Activated CD4-positive, CD25-positive, alpha-beta regulatory T cell (primary cell): ENCODE data around the gene PCDHA1.
"Not testable (repeated sequence)": the region's sequence is repeated elsewhere in the genome, so short reads cannot be mapped to it uniquely, and the experiment has no call there.

Experiments
- DNase-seq, 4 experiments: peaks; one replicate each; lab custom pipeline; 2025; lab: John Stamatoyannopoulos, UW

Gene PCDHA1

DNA sequence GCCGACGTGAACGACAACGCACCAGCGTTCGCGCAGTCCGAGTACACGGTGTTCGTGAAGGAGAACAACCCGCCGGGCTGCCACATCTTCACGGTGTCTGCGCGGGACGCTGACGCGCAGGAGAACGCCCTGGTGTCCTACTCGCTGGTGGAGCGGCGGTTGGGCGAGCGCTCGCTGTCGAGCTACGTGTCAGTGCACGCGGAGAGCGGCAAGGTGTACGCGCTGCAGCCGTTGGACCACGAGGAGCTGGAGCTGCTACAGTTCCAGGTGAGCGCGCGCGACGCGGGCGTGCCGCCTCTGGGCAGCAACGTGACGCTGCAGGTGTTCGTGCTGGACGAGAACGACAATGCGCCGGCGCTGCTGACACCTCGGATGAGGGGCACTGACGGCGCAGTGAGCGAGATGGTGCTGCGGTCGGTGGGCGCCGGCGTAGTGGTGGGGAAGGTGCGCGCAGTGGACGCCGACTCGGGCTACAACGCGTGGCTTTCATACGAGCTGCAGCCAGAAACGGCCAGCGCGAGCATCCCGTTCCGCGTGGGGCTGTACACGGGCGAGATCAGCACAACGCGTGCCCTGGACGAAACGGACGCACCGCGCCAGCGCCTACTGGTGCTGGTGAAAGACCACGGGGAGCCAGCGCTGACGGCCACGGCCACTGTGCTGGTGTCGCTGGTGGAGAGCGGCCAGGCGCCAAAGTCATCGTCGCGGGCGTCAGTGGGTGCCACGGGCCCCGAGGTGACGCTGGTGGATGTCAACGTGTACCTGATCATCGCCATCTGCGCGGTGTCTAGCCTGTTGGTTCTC is 64.1 kb downstream of the PCDHA1 start:
- not testable (repeated sequence) for DNase-seq

DNA sequence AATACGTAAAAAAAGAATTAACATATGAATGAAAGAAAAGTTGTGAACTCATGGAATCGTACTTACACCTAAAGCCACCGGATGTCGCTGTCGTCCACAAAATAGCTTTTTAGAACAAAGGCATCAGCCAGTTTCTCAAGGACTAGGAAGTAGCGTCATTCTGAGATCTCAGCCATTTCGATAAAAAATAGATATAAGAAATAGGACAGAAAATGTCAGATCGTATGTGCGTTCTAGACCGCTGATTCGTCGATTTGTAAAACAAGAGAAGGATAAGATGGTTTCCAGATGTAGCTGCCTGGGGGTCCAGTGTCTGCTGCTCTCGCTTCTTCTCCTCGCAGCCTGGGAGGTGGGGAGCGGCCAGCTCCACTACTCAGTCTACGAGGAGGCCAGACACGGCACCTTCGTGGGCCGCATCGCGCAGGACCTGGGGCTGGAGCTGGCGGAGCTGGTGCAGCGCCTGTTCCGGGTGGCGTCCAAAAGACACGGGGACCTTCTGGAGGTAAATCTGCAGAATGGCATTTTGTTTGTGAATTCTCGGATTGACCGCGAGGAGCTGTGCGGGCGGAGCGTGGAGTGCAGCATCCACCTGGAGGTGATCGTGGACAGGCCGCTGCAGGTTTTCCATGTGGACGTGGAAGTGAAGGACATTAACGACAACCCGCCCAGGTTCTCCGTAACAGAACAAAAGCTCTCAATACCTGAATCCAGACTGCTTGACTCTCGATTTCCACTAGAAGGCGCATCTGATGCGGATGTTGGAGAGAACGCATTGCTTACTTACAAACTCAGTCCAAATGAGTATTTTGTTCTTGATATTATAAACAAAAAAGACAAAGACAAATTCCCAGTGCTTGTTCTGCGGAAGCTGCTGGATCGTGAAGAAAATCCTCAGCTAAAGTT is 70.1 kb downstream of the PCDHA1 start, which contains the start of gene PCDHA10:
Gene PCDHA10 (plus strand): TSS at position 126 of the 903 bp plus-strand sequence. CDS start 152 bp downstream, at position 278.
- DNase-seq = no peak

DNA sequence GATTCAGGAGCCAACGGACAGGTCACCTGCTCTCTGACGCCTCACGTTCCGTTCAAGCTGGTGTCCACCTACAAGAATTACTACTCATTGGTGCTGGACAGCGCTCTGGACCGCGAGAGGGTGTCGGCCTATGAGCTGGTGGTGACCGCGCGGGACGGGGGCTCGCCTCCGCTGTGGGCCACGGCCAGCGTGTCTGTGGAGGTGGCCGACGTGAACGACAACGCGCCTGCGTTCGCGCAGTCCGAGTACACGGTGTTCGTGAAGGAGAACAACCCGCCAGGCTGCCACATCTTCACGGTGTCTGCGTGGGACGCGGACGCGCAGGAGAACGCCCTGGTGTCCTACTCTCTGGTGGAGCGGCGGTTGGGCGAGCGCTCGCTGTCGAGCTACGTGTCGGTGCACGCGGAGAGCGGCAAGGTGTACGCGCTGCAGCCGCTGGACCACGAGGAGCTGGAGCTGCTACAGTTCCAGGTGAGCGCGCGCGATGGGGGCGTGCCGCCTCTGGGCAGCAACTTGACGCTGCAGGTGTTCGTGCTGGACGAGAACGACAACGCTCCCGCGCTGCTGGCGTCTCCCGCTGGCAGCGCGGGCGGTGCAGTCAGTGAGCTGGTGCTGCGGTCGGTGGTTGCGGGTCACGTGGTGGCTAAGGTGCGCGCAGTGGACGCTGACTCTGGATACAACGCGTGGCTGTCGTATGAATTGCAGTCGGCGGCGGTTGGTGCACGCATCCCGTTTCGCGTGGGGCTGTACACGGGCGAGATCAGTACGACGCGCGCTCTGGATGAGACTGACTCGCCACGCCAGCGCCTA is 71.4 kb downstream of the PCDHA1 start:
- DNase-seq = no peak

DNA sequence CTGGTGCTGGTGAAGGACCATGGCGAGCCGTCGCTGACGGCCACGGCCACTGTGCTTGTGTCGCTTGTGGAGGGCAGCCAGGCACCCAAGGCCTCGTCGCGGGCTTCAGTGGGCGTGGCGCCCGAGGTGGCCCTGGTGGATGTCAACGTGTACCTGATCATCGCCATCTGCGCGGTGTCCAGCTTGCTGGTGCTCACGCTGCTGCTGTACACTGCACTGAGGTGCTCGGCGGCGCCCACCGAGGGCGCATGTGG is 72.0 kb downstream of the PCDHA1 start:
- no peak for DNase-seq

DNA sequence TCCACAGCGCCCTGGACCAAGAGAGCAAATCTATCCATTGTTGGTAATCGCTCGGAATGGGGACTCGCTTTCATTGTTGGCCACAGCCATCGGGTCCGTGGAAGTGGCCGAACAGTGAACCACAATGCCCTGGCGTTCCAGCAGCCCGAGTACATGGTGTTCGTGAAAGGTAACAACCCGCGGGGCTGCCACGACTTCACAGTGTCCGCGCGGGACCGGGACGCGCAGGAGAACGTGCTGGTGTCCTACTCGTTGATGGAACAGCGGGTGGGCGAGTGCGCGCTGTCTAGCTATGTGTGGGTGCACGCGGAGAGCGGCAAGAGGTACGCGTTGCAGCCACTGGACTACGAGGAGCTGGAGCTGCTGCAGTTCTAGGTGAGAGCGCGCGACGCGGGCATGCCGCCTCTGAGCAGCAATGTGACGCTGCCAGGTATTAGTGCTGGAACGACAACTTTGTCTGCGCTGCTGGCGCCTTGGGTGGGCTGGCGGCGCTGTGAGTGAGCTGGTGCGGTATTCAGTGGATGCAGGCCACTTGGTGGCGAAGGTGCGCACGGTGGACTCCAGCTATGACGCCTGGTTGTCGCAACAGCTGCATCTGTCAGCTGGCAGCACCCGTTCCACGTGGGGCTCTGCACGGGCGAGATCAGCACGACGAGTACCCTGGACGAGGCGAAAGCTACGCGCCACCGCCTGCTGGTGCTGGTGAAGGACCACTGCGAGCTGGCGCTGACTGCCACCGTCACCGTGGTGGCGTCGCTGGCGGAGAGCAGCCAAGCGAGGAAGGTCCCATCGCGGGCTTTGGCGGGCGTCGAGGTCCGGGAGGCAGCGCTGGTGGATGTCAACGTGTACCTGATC is 76.7 kb downstream of the PCDHA1 start:
- no peak for DNase-seq

DNA sequence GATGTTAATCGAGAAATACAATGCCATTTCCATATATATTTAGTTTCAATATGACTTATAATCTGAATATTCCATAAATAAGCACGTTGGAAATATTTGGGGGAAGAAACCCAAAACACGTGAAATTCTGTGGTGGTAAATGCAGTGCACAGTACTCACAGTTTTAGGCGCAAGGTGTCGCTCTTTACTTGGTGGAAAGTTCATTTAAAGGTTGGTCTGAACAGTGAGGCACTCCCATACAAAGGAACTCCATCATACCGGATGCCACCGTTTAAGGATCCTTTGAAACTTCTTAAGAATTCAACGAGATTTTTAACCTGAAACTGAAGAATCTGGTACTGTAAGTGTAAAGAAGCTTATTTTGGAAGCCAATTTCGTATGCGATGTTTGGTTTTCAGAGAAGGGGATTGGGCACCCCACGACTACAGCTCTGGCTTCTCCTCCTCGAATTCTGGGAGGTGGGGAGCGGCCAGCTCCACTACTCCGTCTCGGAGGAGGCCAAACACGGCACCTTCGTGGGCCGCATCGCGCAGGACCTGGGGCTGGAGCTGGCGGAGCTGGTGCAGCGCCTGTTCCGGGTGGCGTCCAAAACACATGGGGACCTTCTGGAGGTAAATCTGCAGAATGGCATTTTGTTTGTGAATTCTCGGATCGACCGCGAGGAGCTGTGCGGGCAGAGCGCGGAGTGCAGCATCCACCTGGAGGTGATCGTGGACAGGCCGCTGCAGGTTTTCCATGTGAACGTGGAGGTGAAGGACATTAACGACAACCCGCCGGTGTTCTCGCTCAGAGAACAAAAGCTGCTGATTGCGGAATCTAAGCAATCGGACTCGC is 83.0 kb downstream of the PCDHA1 start, which contains the start of gene PCDHA11:
Gene PCDHA11 (plus strand): TSS at position 237 of the 834 bp plus-strand sequence. CDS start 147 bp downstream, at position 384.
- no peak for DNase-seq

DNA sequence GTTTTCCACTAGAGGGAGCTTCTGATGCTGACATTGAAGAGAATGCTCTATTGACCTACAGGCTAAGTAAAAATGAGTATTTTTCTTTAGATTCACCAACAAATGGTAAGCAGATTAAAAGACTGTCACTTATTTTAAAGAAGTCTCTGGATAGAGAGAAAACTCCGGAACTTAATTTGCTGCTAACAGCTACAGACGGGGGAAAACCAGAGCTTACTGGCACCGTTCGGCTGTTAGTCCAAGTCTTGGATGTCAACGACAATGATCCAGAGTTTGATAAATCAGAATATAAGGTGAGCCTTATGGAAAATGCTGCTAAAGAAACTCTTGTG is 83.6 kb downstream of the PCDHA1 start:
- DNase-seq = no peak

DNA sequence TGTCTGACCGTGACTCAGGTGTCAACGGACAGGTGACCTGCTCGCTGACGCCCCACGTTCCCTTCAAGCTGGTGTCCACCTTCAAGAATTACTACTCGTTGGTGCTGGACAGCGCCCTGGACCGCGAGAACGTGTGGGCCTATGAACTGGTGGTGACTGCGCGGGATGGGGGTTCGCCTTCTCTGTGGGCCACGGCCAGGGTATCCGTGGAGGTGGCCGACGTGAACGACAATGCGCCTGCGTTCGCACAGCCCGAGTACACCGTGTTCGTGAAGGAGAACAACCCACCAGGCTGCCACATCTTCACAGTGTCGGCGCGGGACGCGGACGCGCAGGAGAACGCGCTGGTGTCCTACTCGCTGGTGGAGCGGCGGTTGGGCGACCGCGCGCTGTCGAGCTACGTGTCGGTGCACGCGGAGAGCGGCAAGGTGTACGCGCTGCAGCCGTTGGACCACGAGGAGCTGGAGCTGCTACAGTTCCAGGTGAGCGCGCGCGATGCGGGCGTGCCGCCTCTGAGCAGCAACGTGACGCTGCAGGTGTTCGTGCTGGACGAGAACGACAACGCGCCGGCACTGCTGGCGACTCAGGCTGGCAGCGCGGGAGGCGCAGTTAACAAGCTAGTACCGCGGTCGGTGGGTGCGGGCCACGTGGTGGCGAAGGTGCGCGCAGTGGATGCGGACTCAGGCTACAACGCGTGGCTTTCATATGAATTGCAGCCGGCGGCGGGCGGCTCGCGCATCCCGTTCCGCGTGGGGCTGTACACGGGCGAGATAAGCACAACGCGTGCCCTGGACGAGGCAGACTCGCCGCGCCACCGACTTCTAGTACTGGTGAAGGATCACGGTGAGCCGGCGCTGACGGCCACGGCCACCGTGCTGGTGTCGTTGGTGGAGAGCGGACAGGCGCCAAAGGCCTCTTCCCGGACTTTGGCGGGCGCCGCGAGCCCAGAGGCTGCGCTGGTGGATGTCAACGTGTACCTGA is 84.6 kb downstream of the PCDHA1 start:
- DNase-seq = no peak

DNA sequence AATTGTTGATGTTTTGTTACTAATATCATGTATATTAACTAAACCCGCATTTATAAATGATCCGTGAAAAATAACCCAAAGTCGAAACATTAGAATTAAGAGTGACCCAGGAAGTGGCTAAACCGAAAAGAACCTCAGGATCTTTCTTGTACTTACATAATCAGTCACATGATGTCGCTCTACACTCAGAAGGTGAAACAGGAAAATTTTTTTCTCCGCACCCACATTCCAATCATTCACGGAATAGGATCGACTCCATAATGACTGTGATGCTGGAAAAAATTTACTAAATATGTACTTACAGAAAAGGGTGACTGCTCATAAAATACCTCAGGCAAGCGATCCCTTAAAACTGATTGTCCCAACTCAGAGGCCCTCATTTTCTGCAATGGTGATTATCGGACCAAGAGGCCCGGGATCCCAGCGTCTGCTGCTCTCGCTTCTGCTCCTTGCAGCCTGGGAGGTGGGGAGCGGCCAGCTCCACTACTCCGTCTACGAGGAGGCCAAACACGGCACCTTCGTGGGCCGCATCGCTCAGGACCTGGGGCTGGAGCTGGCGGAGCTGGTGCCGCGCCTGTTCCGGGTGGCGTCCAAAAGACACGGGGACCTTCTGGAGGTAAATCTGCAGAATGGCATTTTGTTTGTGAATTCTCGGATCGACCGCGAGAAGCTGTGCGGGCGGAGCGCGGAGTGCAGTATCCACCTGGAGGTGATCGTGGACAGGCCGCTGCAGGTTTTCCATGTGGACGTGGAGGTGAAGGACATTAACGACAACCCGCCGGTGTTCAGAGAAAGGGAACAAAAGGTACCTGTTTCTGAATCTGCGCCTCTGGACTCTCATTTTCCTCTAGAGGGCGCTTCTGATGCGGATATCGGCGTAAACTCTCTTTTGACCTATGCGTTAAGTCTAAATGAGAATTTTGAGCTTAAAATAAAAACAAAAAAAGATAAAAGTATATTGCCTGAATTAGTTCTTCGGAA is 89.4 kb downstream of the PCDHA1 start, which contains the start of gene PCDHA12:
Gene PCDHA12 (plus strand): TSS at position 224 of the 981 bp plus-strand sequence. CDS start 165 bp downstream, at position 389.
- no peak for DNase-seq

DNA sequence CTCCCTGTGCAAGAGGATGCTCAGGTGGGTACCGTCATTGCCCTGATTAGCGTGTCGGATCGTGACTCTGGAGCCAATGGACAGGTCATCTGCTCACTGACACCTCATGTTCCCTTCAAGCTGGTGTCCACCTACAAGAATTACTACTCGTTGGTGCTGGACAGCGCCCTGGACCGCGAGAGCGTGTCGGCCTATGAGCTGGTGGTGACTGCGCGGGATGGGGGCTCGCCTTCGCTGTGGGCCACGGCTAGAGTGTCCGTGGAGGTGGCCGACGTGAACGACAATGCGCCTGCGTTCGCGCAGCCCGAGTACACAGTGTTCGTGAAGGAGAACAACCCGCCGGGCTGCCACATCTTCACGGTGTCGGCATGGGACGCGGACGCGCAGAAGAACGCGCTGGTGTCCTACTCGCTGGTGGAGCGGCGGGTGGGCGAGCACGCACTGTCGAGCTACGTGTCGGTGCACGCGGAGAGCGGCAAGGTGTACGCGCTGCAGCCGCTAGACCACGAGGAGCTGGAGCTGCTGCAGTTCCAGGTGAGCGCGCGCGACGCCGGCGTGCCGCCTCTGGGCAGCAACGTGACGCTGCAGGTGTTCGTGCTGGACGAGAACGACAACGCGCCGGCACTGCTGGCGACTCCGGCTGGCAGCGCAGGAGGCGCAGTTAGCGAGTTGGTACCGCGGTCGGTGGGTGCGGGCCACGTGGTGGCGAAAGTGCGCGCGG is 90.8 kb downstream of the PCDHA1 start:
- DNase-seq = not testable (repeated sequence)

DNA sequence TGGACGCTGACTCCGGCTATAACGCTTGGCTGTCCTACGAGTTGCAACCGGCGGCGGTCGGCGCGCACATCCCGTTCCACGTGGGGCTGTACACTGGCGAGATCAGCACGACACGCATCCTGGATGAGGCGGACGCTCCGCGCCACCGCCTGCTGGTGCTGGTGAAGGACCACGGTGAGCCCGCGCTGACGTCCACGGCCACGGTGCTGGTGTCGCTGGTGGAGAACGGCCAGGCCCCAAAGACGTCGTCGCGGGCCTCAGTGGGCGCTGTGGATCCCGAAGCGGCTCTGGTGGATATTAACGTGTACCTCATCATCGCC is 91.3 kb downstream of the PCDHA1 start:
- DNase-seq = no peak

DNA sequence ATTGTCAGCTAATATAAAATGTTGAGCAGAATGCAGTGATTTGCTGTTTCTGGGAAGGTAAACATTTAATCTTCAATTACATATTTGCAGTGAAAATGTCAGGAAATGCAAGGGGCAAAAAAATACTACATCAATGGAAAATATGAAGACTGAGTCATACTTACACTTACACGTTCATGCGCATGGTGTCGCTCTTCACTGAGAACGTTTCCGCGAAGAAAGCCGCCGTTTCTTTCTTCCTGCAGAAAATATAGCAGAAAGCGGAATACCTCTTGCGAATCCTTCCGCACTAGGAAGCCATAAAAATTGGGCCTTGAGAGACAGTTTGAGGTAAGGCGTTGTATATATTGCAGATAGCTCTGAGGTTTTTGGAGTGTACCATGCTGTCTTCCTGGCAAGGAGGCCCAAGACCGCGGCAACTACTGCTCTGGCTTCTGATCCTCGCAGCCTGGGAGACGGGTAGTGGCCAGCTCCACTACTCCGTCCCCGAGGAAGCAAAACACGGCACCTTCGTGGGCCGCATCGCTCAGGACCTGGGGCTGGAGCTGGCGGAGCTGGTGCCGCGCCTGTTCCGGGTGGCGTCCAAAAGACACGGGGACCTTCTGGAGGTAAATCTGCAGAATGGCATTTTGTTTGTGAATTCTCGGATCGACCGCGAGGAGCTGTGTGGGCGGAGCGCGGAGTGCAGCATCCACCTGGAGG is 96.1 kb downstream of the PCDHA1 start, which contains the start of gene PCDHA13:
Gene PCDHA13 (plus strand): TSS at position 236 of the 702 bp plus-strand sequence. CDS start 145 bp downstream, at position 381.
- no peak for DNase-seq

DNA sequence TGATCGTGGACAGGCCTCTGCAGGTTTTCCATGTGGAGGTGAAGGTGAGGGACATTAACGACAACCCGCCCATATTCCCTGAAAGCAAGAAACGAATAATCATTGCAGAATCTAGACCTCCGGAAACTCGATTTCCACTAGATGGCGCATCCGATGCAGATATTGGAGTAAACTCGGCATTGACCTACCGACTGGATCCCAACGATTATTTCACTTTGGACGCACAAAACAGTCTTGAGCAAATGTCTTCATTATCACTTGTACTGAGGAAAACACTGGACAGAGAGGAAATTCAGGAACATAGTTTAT is 96.6 kb downstream of the PCDHA1 start:
- DNase-seq = no peak

DNA sequence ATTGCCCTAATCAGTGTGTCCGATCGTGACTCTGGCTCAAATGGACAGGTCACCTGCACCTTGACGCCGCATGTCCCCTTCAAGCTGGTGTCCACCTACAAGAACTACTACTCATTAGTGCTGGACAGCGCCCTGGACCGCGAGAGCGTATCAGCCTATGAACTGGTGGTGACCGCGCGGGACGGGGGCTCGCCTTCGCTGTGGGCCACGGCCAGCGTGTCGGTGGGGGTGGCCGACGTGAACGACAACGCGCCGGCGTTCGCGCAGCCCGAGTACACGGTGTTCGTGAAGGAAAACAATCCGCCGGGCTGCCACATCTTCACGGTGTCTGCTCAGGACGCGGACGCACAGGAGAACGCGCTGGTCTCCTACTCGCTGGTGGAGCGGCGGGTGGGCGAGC is 97.4 kb downstream of the PCDHA1 start:
- DNase-seq = no peak

DNA sequence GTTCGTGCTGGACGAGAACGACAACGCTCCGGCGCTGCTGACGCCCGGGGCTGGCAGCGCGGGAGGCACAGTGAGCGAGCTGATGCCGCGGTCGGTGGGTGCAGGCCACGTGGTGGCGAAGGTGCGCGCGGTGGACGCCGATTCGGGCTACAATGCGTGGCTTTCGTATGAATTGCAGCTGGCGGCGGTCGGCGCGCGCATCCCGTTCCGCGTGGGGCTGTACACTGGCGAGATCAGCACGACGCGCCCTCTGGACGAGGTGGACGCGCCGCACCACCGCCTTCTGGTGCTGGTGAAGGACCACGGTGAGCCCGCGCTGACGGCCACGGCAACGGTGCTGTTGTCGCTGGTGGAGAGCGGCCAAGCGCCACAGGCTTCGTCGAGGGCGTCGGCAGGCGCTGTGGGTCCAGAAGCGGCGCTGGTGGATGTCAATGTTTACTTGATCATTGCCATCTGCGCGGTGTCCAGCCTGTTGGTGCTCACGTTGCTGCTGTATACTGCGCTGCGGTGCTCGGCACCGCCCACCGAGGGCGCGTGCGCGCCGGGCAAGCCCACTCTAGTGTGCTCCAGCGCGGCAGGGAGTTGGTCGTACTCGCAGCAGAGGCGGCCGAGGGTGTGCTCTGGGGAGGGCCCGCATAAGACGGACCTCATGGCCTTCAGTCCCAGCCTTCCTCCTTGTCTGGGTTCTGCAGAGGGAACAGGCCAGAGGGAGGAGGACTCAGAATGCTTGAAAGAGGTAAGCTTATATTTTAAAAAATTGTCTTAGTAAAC is 98.2 kb downstream of the PCDHA1 start:
- no peak for DNase-seq

DNA sequence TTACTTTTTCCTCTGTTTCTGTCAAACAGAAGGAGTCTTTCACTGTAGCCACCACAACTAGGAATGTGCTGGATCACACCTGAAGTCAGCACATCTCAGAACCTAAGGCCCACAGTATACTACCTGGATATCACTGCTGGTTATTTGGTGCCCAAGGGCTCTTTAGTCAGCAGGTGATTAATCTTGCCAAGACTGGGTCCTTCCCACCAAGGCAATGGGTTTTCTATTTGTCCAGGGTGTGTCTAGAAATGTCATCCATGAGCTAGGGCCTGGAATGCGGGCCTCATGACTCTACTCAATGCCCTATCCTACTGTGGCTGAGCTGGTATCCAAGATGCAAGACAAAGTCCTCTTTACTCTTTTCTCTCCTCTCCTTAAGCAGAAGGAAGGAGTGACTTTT is 130.4 kb downstream of the PCDHA1 start:
- no peak for DNase-seq
